ENCODE results near the gene MAML2.

- TF ChIP-seq, protein P1, sequence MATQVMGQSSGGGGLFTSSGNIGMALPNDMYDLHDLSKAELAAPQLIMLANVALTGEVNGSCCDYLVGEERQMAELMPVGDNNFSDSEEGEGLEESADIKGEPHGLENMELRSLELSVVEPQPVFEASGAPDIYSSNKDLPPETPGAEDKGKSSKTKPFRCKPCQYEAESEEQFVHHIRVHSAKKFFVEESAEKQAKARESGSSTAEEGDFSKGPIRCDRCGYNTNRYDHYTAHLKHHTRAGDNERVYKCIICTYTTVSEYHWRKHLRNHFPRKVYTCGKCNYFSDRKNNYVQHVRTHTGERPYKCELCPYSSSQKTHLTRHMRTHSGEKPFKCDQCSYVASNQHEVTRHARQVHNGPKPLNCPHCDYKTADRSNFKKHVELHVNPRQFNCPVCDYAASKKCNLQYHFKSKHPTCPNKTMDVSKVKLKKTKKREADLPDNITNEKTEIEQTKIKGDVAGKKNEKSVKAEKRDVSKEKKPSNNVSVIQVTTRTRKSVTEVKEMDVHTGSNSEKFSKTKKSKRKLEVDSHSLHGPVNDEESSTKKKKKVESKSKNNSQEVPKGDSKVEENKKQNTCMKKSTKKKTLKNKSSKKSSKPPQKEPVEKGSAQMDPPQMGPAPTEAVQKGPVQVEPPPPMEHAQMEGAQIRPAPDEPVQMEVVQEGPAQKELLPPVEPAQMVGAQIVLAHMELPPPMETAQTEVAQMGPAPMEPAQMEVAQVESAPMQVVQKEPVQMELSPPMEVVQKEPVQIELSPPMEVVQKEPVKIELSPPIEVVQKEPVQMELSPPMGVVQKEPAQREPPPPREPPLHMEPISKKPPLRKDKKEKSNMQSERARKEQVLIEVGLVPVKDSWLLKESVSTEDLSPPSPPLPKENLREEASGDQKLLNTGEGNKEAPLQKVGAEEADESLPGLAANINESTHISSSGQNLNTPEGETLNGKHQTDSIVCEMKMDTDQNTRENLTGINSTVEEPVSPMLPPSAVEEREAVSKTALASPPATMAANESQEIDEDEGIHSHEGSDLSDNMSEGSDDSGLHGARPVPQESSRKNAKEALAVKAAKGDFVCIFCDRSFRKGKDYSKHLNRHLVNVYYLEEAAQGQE (IDR thresholded peaks at IDR 0.05; ENCODE audit: insufficient read depth in 1 of 2, low read depth in 2 of 2, low read length in 1 of 2), result no peak
- TF ChIP-seq, protein P2, sequence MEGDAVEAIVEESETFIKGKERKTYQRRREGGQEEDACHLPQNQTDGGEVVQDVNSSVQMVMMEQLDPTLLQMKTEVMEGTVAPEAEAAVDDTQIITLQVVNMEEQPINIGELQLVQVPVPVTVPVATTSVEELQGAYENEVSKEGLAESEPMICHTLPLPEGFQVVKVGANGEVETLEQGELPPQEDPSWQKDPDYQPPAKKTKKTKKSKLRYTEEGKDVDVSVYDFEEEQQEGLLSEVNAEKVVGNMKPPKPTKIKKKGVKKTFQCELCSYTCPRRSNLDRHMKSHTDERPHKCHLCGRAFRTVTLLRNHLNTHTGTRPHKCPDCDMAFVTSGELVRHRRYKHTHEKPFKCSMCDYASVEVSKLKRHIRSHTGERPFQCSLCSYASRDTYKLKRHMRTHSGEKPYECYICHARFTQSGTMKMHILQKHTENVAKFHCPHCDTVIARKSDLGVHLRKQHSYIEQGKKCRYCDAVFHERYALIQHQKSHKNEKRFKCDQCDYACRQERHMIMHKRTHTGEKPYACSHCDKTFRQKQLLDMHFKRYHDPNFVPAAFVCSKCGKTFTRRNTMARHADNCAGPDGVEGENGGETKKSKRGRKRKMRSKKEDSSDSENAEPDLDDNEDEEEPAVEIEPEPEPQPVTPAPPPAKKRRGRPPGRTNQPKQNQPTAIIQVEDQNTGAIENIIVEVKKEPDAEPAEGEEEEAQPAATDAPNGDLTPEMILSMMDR (IDR thresholded peaks at IDR 0.05), result no peak
These were observed 121.5 kb downstream of the MAML2 start for GRCh38 chr11:96221244-96222070.

All from Panc1 (cell line).